NCI-H82 treated with DMSO at 0.1 percent for 48 hours (cell line): Measurements from ENCODE around the gene RAMP1.
"Not testable (repeated sequence)": the region's sequence is repeated elsewhere in the genome, so short reads cannot be mapped to it uniquely, and the experiment has no call there.

ENCODE experiments used
- DNase-seq: peaks from one replicate; lab custom pipeline; 2025; ENCODE audit not compliant: unreplicated experiment; lab: John Stamatoyannopoulos, UW

Gene RAMP1

GRCh38 chr2:237863102-237863511, 3.7 kb downstream of the RAMP1 start:
- no peak for DNase-seq

GRCh38 chr2:237863689-237864443, 4.4 kb downstream of the RAMP1 start:
- no peak for DNase-seq

- no peak for DNase-seq
These were observed 5.1 kb downstream of the RAMP1 start for GRCh38 chr2:237864444-237864931.

- DNase-seq: no peak
These were observed 5.7 kb downstream of the RAMP1 start for GRCh38 chr2:237864940-237865622.

- no peak for DNase-seq
These were observed 6.2 kb downstream of the RAMP1 start for GRCh38 chr2:237865623-237866041.

- DNase-seq: no peak
These were observed 6.7 kb downstream of the RAMP1 start for GRCh38 chr2:237866101-237866621.

GRCh38 chr2:237867465-237867864, 8.0 kb downstream of the RAMP1 start:
- no peak for DNase-seq

GRCh38 chr2:237868074-237868473, 8.7 kb downstream of the RAMP1 start:
- DNase-seq: not testable (repeated sequence)

- no peak for DNase-seq
These were observed 9.4 kb downstream of the RAMP1 start for GRCh38 chr2:237868631-237869342.

GRCh38 chr2:237869343-237870102, 10.1 kb downstream of the RAMP1 start:
- DNase-seq: no peak

GRCh38 chr2:237870126-237870525, 10.7 kb downstream of the RAMP1 start:
- DNase-seq: no peak

- no peak for DNase-seq
These were observed 11.6 kb downstream of the RAMP1 start for GRCh38 chr2:237870754-237871651.

GRCh38 chr2:237872178-237872887, 12.9 kb downstream of the RAMP1 start:
- no peak for DNase-seq

- DNase-seq: no peak
These were observed 14.0 kb downstream of the RAMP1 start for GRCh38 chr2:237873421-237873831.

- DNase-seq: no peak
These were observed 14.6 kb downstream of the RAMP1 start for GRCh38 chr2:237873897-237874551.

- DNase-seq: no peak
These were observed 15.2 kb downstream of the RAMP1 start for GRCh38 chr2:237874585-237875161.

GRCh38 chr2:237875256-237876060, 16.0 kb downstream of the RAMP1 start:
- DNase-seq: no peak
